ENCODE measurements around the gene USP24.

USP24 gene

DNA sequence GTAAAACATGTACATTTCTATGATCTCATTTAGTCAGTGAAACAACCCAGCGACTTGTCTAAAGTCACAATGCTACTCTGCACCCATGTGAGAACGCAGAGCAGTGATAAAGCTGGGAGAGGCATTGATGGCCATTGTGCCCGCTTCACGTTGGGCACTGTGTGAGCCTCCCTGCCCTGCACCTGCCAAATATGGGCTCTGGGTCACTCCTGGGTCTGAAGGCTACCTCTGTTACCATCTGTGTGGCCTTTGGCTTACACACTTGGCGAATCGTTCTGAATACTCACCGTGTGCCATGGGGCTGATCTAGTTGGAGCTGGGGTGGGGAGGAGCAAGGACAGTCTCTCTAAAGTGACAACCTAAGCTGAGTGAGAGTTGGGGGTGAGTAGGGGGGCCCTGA is 145.9 kb downstream of the USP24 start:
- TF ChIP-seq, protein P1, sequence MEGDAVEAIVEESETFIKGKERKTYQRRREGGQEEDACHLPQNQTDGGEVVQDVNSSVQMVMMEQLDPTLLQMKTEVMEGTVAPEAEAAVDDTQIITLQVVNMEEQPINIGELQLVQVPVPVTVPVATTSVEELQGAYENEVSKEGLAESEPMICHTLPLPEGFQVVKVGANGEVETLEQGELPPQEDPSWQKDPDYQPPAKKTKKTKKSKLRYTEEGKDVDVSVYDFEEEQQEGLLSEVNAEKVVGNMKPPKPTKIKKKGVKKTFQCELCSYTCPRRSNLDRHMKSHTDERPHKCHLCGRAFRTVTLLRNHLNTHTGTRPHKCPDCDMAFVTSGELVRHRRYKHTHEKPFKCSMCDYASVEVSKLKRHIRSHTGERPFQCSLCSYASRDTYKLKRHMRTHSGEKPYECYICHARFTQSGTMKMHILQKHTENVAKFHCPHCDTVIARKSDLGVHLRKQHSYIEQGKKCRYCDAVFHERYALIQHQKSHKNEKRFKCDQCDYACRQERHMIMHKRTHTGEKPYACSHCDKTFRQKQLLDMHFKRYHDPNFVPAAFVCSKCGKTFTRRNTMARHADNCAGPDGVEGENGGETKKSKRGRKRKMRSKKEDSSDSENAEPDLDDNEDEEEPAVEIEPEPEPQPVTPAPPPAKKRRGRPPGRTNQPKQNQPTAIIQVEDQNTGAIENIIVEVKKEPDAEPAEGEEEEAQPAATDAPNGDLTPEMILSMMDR (IDR thresholded peaks at IDR 0.05; ENCODE audit: low read depth, low read length, poor library complexity, severe bottlenecking): no peak
- no peak for TF ChIP-seq EZH2phosphoT487 (IDR thresholded peaks at IDR 0.05; ENCODE audit: borderline replicate concordance, low read length)
- Histone ChIP-seq H3K79me2 (ENCODE audit: control insufficient read depth, low read length) (no peaks in the 10 kb centered on the region), H3K4me1 (ENCODE audit: control insufficient read depth, low read length) (no peaks in the 10 kb centered on the region), H3K9me2 (replicated peaks; ENCODE audit: control insufficient read depth, low read length) (no peaks in the 10 kb centered on the region), H3K27me3 (ENCODE audit: control insufficient read depth, low read length) (no peaks in the 10 kb centered on the region), H3K36me3 (ENCODE audit: control insufficient read depth, low read length) (peaks cover 73% of the 10 kb centered on the region), H3K27ac (ENCODE audit: low read depth, low read length) (no peak overlapping the region), H3K4me3 (ENCODE audit: low read length) (no peak overlapping the region), H3K9me3 (ENCODE audit: control insufficient read depth, insufficient read depth, low read length) (no peaks in the 10 kb centered on the region), H3F3A (ENCODE audit: control insufficient read depth, insufficient read depth) (no peaks in the 10 kb centered on the region), H4K20me1 (ENCODE audit: control insufficient read depth, insufficient read depth, low read depth, low read length) (no peaks in the 10 kb centered on the region), H3K4me2 (ENCODE audit: low read length) (no peak overlapping the region)

DNA sequence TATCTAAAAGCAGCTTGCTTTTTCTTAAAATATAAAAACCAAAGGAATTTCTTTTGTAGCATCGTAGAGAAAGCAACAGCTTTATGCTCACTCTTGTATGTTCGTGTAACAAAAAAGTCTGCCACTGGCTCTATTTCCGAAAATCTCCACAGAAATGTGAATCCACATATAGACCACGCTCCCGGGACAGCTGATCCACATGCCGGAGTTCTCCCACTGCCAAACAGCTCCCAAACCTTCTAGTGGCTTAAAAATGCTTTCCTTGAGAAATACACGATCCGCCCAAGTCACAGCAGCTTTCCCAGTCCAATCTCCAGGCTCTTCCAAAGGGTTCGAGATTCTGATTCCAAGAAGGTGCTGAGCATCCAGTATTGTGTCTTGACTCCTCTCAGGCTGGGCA is 146.5 kb downstream of the USP24 start:
- Histone ChIP-seq H3F3A (ENCODE audit: control insufficient read depth, insufficient read depth) (no peaks in the 10 kb centered on the region), H3K4me3 (ENCODE audit: low read length) (no peak overlapping the region), H3K27me3 (ENCODE audit: control insufficient read depth, low read length) (no peaks in the 10 kb centered on the region), H3K36me3 (ENCODE audit: control insufficient read depth, low read length) (peaks cover 67% of the 10 kb centered on the region), H3K79me2 (ENCODE audit: control insufficient read depth, low read length) (no peaks in the 10 kb centered on the region), H3K27ac (ENCODE audit: low read depth, low read length) (no peak overlapping the region), H3K4me2 (ENCODE audit: low read length) (no peak overlapping the region), H3K9me3 (ENCODE audit: control insufficient read depth, insufficient read depth, low read length) (no peaks in the 10 kb centered on the region), H3K9me2 (replicated peaks; ENCODE audit: control insufficient read depth, low read length) (no peaks in the 10 kb centered on the region), H3K4me1 (ENCODE audit: control insufficient read depth, low read length) (no peaks in the 10 kb centered on the region), H4K20me1 (ENCODE audit: control insufficient read depth, insufficient read depth, low read depth, low read length) (no peaks in the 10 kb centered on the region)
- no peak for TF ChIP-seq EZH2phosphoT487 (IDR thresholded peaks at IDR 0.05; ENCODE audit: borderline replicate concordance, low read length)
- TF ChIP-seq, protein P1 (IDR thresholded peaks at IDR 0.05; ENCODE audit: low read depth, low read length, poor library complexity, severe bottlenecking): no peak

DNA sequence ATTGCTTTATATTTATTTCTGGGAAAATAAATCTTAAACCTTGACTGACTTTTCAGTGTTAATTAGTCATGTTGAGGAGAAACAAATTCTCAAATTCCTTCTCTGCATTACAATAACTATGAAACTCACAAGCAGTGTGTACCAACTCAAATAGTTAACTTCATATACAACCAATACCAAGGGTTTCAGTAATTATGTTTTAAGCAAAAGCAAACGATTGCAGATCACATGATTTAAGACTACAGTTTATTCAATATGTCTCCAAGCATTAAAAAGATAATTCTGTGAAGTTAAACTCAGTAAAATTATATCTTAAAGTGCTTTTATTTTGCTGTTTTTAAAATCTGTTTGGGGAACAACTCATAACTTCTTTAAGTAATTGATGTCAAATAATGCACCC is 147.2 kb downstream of the USP24 start:
- Histone ChIP-seq H3F3A (ENCODE audit: control insufficient read depth, insufficient read depth) (no peaks in the 10 kb centered on the region), H3K9me2 (replicated peaks; ENCODE audit: control insufficient read depth, low read length) (no peaks in the 10 kb centered on the region), H3K4me1 (ENCODE audit: control insufficient read depth, low read length) (no peaks in the 10 kb centered on the region), H3K4me3 (ENCODE audit: low read length) (no peak overlapping the region), H3K4me2 (ENCODE audit: low read length) (no peak overlapping the region), H3K27ac (ENCODE audit: low read depth, low read length) (no peak overlapping the region), H4K20me1 (ENCODE audit: control insufficient read depth, insufficient read depth, low read depth, low read length) (no peaks in the 10 kb centered on the region), H3K27me3 (ENCODE audit: control insufficient read depth, low read length) (no peaks in the 10 kb centered on the region), H3K79me2 (ENCODE audit: control insufficient read depth, low read length) (no peaks in the 10 kb centered on the region), H3K9me3 (ENCODE audit: control insufficient read depth, insufficient read depth, low read length) (no peaks in the 10 kb centered on the region), H3K36me3 (ENCODE audit: control insufficient read depth, low read length) (peaks cover 59% of the 10 kb centered on the region)
- TF ChIP-seq, protein P1 (IDR thresholded peaks at IDR 0.05; ENCODE audit: low read depth, low read length, poor library complexity, severe bottlenecking): no peak
- no peak for TF ChIP-seq EZH2phosphoT487 (IDR thresholded peaks at IDR 0.05; ENCODE audit: borderline replicate concordance, low read length)

All from DOHH2 (cell line).